Erythroblast (primary cell): ENCODE data around the gene KPNA2.

Source experiments
- GATA1 ChIP-seq: IDR thresholded peaks from 2 replicates; pipeline ENCODE4 v1.6.1; 2011; ENCODE audit warnings: low read depth, mild to moderate bottlenecking, control low read depth, low read length, moderate library complexity
- POLR2A ChIP-seq: IDR thresholded peaks from 2 replicates; pipeline ENCODE4 v1.6.1; 2011; ENCODE audit warnings: mild to moderate bottlenecking, low read length

- TF ChIP-seq POLR2A: no peak
- TF ChIP-seq GATA1: no peak
These were observed 52.3 kb downstream of the KPNA2 start for GRCh38 chr17:68087851-68088250.
